GM21515 (cell line): ENCODE data around the gene PRPF40B.

Experiments used
- ATAC-seq: cut with Tn5 transposase; IDR thresholded peaks from one replicate; pipeline ENCODE4 v1.9.1; 2021; ENCODE audit not compliant: unreplicated experiment

Gene PRPF40B

GRCh38 chr12:49680075-49680474 is 56.7 kb downstream of the PRPF40B start:
- no peak for ATAC-seq

GRCh38 chr12:49683599-49684309 is 60.4 kb downstream of the PRPF40B start:
- ATAC-seq = no peak

GRCh38 chr12:49684310-49684854 is 61.0 kb downstream of the PRPF40B start:
- ATAC-seq = no peak

- no peak for ATAC-seq
These were observed 64.6 kb downstream of the PRPF40B start for GRCh38 chr12:49687941-49688340.

GRCh38 chr12:49689237-49689636 is 65.9 kb downstream of the PRPF40B start:
- ATAC-seq = no peak

GRCh38 chr12:49689785-49690184 is 66.4 kb downstream of the PRPF40B start:
- no peak for ATAC-seq

- ATAC-seq = no peak
These were observed 69.5 kb downstream of the PRPF40B start for GRCh38 chr12:49692851-49693250.

GRCh38 chr12:49693931-49694444 is 70.6 kb downstream of the PRPF40B start:
- ATAC-seq = no peak
